NCI-H2107 treated with DMSO at 0.1 percent for 48 hours (cell line): ENCODE measurements around the gene SNX13.

Experiments
- DNase-seq: peaks from one replicate; lab custom pipeline; 2025; ENCODE audit not compliant: unreplicated experiment; lab: John Stamatoyannopoulos, UW

The SNX13 gene

DNA sequence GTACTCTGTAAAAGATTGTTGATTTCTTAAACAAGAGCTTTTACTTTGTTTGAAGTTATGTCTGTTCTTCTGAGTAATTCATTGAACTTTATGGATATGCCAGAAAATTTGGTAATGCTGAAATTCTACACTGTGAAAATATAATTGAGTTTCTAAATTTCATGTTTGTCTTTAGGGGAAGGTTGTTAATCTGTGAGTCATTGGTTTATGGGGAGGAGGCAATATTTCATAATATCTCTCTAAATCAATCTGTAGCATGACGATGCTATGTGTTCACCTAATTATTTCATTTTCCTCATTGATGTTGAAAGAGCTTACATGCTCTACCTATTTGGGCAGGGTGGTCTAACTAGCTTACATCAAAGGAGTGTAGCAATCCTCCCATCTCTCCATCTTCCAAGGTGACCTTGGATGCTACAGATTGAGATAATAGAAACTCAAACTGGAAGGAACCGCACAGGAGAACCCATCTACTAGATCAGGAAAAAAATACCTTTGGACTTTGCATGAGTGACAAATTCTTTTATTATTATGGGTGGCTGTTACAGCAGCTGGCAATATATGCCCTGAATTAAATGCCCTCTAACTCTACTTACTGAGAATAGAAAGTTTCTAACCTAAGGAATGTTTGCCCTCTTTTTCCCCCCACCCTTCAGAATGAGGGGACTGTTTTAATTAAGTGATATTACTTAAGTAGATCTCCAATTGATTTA, 8.4 kb upstream of the SNX13 start:
- no peak for DNase-seq

DNA sequence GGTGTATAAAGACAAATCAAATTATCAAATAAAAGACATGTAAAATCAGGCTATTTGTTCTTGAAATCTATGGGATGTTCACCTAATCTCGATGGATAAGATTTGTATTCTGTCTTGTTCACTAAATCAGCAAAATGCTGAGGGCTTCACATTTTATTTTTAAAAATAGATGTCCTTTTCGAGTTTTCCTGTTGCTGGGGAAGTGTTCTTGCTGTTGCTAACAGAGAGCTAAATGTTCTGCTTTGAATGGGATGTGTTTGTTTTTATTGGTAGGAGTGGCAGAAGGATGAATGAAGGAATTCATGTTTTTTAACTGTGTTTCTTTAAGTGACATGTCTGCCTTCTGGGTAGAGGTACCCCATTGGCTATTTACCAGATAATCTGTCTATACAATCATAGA, 7.3 kb upstream of the SNX13 start:
- DNase-seq, result no peak

DNA sequence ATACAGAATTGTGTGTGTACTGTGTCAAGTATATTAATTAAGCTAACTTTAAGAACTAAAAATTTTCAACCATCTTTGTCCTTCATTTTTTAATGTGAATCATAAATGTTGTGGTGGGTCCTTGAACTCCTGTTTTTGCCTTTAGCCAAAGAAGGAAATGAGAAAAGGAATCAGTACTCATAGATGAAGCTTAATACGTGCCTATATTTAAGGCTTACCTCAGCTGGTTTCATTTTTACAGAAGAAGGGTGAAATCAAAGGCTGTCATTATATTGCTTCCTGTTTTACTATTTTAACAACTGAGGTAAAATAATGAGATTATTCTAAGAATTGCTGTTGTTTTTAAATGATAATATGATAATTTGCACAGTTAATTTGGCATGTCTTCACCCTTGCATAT, 6.3 kb upstream of the SNX13 start:
- DNase-seq, result no peak

DNA sequence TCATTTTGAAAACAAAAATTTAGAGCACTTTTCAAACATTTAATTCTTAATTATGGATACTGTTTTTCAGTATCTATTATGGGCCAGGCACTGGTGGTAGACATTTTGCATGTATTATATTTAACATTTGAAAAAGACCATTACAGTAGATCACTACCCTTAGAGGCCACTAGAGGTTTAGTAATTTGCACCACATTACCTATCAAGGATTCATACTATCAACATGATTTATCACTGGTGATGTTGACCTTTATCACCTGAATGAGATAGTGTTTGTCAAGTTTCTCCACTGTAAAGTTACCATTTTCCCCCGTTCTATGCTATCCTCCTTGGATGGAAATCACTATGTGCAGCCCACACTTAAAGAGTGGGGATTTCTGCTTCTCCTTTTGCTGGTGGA, 4.4 kb upstream of the SNX13 start:
- DNase-seq, result no peak

DNA sequence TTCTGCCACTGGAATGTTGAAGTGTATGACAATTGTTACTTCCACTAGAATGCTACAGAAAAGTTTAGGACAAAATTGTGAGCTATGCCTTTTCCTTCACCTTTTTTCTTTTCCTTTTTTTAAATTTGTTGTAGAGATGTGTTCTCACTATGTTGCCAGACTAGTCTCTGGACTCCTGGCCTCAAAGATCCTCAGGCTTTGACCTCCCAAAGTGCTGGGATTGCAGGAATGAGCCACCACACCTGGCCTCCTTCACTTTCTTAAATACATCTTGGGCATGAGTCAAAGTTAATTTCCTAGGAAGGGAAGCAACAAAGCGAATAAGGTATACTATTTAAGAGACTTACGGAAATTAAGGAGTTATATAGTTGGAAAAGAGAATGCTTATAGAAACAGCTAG, 2.7 kb upstream of the SNX13 start:
- no peak for DNase-seq

DNA sequence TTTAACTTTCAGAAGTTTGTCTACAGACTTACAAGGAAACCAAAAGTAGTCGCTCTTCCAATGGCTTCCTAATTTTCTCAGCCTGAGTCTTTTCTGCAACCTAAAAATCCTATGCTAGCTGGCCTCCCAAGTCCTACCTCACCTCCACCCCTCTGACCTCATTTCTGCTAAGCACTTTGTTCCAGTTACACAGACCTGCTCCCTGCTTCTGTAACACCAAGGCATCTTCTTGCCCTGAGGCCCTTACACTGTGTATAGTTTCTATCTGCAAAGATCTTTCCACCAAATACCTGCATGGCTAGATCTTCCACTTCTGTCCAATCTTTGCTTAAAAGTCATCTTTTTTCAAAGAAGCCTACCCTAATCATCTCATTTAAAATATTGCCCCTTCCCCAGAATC, 1.9 kb upstream of the SNX13 start:
- no peak for DNase-seq

DNA sequence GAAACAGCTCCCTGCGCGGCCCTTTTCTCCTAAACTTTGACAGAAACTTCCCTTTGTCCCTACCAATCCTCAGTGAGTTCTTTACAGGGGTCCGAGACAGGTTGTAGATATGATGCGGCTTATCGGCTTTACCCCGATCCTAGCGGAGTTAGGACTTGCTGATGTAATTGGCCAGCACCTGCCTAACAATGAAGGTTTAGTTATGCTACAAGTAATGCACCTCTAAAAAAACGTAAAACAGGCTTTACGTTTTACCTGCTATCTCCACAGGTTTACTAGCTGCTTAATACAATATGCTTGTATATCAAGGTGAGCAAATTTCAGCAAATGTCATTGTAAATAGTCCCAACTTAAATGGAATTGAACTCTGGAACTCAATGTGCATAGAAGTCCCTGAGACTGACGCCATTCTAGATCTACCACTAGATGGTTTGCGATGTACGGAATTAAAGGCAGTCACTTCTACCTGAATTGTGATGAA, 697 bp upstream of the SNX13 start:
- peak; percentile 30 for DNase-seq

DNA sequence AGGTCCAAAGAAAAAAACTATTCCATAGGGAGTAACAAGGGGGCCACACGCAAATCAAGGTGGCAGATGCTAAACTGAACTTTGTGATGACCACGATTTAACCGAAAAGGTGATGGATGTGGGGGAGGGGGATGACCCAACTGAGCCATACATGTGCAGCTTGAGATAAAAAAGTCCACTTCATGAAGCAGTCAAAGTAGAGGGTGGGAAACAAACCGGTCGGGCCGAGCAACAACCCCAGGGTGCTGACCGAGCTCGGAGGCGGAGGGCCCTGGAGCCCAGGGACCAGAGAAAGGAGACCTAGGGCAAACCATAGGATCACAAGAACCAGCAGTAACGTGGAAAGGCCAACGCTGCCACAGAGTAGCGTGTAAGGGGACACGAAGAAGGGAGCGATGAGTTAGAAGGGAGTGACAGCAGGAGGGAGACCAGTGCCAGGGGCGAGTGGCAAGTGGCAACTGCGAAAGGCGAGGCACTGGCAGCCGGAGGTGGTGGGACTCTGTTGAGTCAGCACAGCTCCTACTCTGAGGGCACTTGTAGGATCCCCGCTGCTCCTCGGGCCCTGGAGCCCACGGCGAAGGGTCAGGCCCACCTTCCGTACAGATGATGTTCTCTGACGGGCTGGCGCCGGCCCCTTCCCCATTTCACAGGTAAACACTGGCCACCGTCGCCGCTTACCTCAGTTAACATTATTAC, 540 bp downstream of the SNX13 start:
- DNase-seq, result peak; percentile 56

DNA sequence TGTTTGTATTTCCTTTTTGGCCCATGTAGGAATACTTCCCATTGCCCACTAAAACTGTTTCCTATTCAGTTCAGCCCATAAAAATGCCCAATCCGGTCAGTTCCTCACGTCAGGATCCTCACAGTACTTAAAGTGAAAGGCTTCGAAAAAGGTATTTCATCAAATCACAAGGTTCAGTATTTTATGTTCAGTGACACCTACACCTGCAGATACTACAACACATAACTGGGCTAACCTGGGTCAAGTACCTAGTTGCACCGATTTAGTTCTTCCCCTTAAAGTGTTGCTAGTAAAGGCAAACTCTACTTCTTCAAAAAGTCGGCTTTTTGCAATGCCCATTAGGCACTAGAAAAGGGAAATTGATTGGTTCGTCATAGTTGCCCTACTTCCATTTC, 1.1 kb downstream of the SNX13 start:
- no peak for DNase-seq

DNA sequence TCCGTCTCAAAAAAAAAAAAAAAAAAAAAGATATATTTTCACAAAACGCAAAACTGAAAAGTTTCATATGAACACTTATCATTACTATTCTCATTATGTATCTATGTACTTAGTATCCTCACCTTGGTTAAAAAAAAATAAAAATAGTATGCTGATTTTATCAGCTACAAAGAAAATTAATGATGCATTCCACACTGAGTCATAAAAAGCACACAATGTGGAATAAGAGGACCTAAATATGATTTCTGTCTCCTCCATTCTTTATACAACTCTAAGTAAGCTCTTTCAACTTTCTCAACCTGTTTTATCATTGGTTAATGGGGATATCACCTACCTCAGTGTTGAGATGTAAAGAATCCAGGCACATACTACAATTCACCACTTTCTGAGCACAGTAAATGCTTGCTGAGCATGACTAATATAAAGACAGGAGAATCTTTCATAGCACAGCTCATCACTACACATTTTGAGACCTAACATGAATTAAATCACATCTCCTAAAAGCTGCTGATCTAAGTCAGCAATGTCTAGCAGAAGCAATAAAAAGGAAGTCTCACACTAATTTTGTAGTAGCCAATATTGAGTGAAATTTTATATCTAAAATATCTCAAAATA, 2.7 kb downstream of the SNX13 start:
- DNase-seq, result no peak

DNA sequence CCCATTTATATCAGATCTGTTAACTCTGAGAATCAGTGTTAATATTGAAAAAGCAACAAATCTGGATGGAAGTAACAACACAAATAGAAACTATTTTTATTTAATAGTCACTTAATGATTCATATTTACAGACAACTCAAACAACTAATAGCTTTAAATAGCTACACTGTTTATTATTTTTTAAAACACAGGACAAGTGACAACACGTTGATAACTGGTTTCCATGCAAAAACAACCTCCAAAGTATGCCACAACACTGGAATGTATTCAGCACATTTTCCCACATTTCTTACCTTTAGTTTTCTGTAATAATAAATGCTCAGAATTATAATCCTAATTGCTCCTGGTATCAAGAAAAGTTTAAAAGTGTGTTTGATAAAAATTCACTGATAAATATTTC, 4.0 kb downstream of the SNX13 start:
- no peak for DNase-seq

DNA sequence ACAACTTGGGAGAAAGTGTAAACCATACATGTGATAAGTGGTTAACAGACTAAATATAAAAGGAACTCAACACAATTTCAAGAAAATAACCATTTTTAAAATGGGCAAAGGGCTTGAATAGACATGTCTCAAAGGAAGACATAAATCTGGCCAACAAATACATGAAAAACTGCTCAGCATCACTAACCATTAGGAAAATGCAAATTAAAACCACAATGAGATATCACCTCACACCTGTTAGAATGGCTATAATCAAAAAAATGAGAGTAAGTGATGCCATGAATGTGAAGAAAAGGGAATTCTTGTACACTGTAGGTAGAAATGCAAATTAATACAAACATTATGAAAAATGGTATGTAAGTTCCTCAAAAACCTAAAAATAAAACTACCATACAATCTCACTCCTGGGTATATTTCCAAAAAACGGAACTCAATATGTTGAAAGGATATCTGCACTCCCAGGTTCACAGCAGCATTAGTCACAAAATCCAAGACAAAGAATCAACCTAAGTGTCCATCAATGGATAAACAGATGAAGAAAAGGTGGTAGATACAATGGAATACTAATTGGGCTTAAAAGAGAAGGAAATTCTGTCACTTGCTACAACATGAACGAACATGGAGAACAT, 5.6 kb downstream of the SNX13 start:
- no peak for DNase-seq

DNA sequence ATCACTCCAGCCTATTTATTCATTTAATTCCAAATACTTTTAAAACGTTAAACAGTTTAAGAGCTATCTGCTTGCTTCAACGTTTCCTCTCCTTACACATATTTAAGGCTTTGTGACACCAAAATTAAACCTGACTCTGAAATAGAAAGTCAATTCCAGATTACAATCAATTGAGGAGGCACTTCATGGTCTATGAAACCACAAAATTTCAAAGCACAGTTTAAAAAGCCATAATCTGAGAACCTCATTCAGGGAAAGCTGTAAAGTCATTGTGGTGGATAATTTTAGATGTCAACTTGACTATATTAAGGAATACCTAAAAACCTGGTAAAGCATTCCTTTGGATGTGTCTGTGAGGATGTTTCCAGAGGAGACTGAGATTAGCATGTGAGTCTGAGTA, 6.2 kb downstream of the SNX13 start:
- no peak for DNase-seq

DNA sequence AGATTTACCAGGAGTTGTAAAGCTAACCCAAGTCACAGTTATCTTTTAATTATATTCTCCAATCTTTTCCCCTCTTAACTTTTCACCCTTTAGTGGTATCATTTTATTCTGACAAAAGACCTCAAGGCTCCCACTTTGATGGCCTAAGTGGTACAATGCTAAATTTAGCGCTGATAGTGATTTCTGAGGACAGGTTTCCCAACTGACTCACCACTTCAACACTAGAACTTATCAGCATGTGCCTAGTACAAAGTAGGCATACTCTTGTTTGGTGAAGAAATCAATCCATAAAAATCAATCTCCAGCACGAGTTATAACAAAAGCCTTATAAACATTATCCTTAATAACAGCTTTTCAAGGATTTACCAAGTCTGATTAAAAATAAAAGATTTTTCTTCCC, 7.5 kb downstream of the SNX13 start:
- no peak for DNase-seq

DNA sequence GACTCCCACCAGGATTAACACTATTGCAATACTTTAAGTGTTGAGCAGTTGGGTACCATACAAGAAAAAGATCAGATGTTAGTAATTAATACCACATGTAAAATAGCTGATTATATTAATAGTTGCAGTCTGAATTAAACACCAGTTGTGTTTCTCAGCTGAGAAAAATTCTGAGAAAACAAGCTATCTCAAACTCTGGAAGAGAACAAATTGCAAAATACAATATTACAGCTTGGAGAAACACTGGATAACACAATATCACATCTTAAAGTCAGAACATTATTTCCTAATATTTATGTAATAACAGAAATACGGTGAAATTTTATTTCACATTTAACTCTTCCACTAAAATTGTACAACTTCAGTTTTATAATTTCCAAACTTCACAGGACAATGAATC, 9.2 kb downstream of the SNX13 start:
- DNase-seq, result no peak

DNA sequence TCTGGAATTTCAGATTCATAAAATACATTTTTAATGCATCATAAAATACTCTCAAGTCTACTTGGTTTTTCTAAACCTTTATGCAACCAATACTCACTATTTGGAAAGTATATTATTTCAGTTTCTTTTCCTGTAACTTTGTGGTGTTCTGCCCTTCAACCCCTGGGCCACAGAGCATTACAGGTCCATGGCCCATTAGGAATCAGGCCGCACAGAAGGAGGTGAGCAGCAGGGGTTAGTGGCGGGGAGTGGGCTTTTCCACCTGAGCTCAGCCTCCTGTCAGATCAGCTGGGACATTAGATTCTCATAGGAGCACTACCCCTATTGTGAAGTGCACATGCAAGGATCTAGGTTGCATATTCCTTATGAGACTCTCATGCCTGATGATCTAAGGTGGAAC, 9.7 kb downstream of the SNX13 start:
- DNase-seq, result no peak

DNA sequence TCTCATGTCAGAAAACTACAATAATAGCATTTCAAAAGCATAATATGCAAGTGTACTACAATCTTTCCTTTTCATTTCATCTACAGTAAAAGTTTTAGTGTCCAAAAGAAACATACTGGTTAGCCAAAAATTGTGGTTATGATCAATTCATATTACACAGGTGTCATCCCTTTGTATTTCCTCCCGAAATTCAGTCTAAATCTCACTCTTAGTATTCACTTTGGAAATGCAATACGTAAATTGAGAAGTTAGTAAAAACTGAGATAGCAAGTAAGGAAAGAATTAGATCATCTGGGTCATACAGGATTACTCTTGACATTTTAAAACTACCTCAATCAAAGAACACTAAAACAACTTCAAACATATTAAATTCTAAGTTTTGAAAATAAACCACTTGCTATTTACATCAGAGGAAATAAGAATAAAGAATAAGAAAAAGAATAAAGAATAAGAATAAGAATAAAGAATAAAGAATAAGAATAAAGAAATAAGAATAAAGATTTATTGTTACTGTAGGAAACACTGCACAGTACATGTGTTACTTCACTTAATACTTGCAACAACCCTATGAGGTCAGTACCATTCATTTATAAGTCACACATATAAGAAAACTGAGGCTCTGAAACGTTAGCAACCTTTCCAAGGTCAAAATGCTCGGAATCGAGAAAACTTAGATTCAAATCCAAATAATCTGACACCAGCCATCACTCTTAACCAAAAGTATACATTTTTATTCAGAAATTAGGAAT, 10.5 kb downstream of the SNX13 start:
- DNase-seq, result no peak

DNA sequence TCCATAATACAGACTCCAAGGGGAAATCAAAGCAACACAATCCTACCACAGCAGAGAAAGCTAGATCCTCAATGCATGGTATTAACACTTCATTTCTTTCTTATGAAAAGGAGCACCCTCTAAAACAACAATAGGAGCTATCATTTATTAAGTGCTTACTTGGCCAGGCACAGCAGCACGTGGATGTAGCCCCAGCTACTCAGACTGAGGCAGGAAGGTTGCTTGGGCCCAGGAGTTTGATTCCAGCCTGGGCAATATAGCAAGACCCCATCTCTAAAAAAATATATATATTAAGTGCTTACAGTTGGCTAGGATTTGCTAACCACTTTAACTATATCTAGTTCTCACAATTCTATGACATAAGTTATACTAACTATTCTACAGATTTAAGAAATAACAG, 12.2 kb downstream of the SNX13 start:
- no peak for DNase-seq

DNA sequence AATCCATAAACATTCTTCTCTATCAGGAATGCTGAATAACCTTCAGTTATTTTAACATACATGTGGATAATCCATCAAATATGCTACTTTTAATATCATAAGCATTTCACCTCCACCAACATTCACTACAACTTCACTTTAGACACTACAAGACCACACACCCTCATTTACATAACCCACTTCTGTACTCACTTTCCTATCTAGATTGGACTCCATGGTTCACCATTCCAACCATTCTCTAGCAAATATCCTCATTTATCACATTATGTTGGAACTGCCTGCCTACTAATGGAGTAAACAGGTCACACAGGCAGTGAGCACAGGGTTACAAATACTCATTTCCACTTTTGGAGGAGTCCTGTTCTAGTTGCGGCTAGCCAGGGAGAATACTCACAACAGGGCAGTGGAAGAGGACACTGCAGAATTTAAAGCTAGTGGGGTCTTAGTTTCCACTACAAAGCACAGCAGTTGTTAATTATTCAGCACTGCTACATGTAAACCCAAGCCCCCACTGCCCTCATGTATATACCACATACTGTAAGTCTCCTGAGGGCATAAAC, 18.4 kb downstream of the SNX13 start:
- no peak for DNase-seq

DNA sequence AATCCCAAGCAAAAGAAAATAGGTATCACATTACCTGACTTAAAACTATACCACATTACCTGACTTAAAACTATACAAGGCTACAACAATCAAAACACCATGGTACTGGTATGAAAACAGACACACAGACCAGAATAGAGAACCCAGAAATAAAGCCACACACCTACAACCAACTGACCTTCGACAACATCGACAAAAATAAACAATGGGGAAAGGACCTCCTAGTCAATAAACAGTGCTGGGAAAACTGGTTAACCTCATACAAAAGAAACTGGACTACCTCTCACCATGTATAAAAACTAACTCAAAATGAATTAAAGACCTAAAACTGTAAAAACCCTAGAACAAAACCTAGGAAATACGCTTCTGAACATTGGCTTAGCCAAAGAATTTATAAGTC, 22.5 kb downstream of the SNX13 start:
- DNase-seq, result no peak

DNA sequence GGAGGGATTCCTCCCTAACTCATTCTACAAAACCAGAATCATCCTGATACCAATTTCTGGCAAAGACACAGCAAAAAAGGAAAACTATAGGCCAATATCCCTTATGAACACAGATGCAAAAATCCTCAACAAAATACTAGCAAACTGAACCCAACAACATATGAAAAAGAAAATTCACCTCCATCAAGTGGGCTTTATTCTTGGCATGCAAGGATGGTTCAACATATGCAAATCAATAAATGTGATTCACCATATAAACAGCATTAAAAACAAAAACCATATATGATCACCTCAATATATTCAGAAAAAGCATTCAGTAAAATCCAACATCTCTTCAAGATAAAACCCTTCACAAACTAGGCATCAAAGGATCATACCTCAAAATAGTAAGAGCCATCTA, 23.5 kb downstream of the SNX13 start:
- no peak for DNase-seq
